ENCODE data around the gene OLFML3. TPM values are rescaled to one million over a fixed set of nuclear protein-coding genes. Genes with fewer than 3 reads are reported as not detected.
"Not testable (repeated sequence)": the region's sequence is repeated elsewhere in the genome, so short reads cannot be mapped to it uniquely, and the experiment has no call there.

OLFML3 gene
- total RNA-seq, 1 donor from 2014 or later = 37.0 TPM

- Mint-ChIP-seq H3K4me1 (ENCODE audit: unreplicated experiment) (peaks cover 19% of the 10 kb centered on the region), H3K27me3 (ENCODE audit: unreplicated experiment) (peaks cover 19% of the 10 kb centered on the region), H3K36me3 (ENCODE audit: unreplicated experiment) (no peaks in the 10 kb centered on the region), H3K4me3 (ENCODE audit: unreplicated experiment) (no peak overlapping the region), H3K9me3 (ENCODE audit: unreplicated experiment) (peaks cover 5% of the 10 kb centered on the region), H3K27ac (ENCODE audit: unreplicated experiment) (no peak overlapping the region)
- TF ChIP-seq CTCF (IDR thresholded peaks at IDR 0.05) = no peak
- DNase-seq (ENCODE audit: extremely low spot score, unreplicated experiment) = peak; percentile 66
Observed at GRCh38 chr1:114002492-114003239, 23.4 kb downstream of the OLFML3 start.

GRCh38 chr1:114003431-114003830, 24.2 kb downstream of the OLFML3 start:
- TF ChIP-seq CTCF (IDR thresholded peaks at IDR 0.05) = no peak
- H3K4me3 Mint-ChIP-seq (ENCODE audit: unreplicated experiment) = no peak overlapping the region
- no peak overlapping the region for H3K27ac Mint-ChIP-seq (ENCODE audit: unreplicated experiment)
- H3K9me3 Mint-ChIP-seq (ENCODE audit: unreplicated experiment) = peaks cover 5% of the 10 kb centered on the region
- H3K27me3 Mint-ChIP-seq (ENCODE audit: unreplicated experiment) = peaks cover 17% of the 10 kb centered on the region
- peaks cover 16% of the 10 kb centered on the region for H3K4me1 Mint-ChIP-seq (ENCODE audit: unreplicated experiment)
- DNase-seq (ENCODE audit: extremely low spot score, unreplicated experiment) = peak; percentile 57
- H3K36me3 Mint-ChIP-seq (ENCODE audit: unreplicated experiment) = no peaks in the 10 kb centered on the region

DNA sequence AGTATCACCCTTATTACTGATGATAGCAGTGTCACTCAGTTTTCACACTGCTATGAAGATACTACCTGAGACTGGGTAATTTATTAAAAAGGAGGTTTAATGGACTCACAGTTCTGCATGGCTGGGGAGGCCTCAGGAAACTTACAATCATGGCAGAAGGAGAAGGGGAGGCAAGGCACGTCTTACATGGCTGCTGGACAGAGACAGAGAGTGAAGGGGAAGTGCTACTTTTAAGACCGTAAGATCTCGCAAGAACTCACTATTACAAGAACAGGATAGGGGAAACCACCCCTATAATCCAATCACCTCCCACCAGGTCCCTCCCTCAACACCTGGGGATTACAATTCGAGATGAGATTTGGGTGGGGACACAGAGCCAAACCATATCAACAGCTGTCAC, 27.6 kb downstream of the OLFML3 start:
- not testable (repeated sequence) for DNase-seq (ENCODE audit: extremely low spot score, unreplicated experiment); H3K36me3 Mint-ChIP-seq (ENCODE audit: unreplicated experiment); H3K4me3 Mint-ChIP-seq (ENCODE audit: unreplicated experiment); H3K27me3 Mint-ChIP-seq (ENCODE audit: unreplicated experiment); H3K9me3 Mint-ChIP-seq (ENCODE audit: unreplicated experiment); H3K27ac Mint-ChIP-seq (ENCODE audit: unreplicated experiment)
- peaks cover 18% of the 10 kb centered on the region for H3K4me1 Mint-ChIP-seq (ENCODE audit: unreplicated experiment)

- H3K36me3 Mint-ChIP-seq (ENCODE audit: unreplicated experiment) = no peaks in the 10 kb centered on the region
- DNase-seq (ENCODE audit: extremely low spot score, unreplicated experiment) = no peak
- peaks cover 4% of the 10 kb centered on the region for H3K27me3 Mint-ChIP-seq (ENCODE audit: unreplicated experiment)
- TF ChIP-seq CTCF (IDR thresholded peaks at IDR 0.05) = no peak
- H3K4me3 Mint-ChIP-seq (ENCODE audit: unreplicated experiment) = no peak overlapping the region
- H3K4me1 Mint-ChIP-seq (ENCODE audit: unreplicated experiment) = peaks cover 11% of the 10 kb centered on the region
- H3K27ac Mint-ChIP-seq (ENCODE audit: unreplicated experiment) = no peak overlapping the region
- peaks cover 5% of the 10 kb centered on the region for H3K9me3 Mint-ChIP-seq (ENCODE audit: unreplicated experiment)
Observed at GRCh38 chr1:114008480-114008941, 29.2 kb downstream of the OLFML3 start.

DNA sequence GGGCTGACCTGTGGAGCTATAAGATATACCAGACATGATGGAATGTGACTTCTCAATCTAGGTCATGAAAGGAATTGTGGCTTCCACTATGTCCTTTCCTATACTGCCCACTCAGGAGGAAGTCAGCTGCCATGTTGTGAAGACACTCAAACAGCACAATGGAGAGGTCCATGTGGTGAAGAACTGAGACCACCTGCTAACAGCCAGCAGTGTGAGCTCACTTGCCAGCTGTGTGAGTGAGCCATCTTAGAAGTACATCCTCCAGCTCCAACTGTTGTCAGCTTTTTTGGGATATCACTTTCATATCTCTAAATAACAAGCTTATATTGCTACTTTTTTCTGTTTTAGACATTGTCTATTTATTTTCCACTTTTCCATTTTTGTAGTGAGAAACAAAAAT, 29.7 kb downstream of the OLFML3 start:
- no peak for DNase-seq (ENCODE audit: extremely low spot score, unreplicated experiment)
- Mint-ChIP-seq H3K9me3 (ENCODE audit: unreplicated experiment) (peaks cover 5% of the 10 kb centered on the region), H3K4me1 (ENCODE audit: unreplicated experiment) (peaks cover 6% of the 10 kb centered on the region), H3K36me3 (ENCODE audit: unreplicated experiment) (no peaks in the 10 kb centered on the region), H3K27ac (ENCODE audit: unreplicated experiment) (no peak overlapping the region), H3K4me3 (ENCODE audit: unreplicated experiment) (no peak overlapping the region), H3K27me3 (ENCODE audit: unreplicated experiment) (peaks cover 3% of the 10 kb centered on the region)
- TF ChIP-seq CTCF (IDR thresholded peaks at IDR 0.05) = no peak
